IMR-90 (cell line): ENCODE measurements around the gene PTPRG. TPM values are rescaled to one million over a fixed set of nuclear protein-coding genes. Genes with fewer than 3 reads are reported as not detected.

Experiments
- ATAC-seq: fragments of 200-7000 bp; cut with Tn5 transposase; 2 replicates; pipeline ENCODE4 v1.9.1; 2020; ENCODE audit warnings: low read depth, mild to moderate bottlenecking, moderate library complexity
- BruUV-seq: library from RNA; stranded (reverse); fragments of 400-500 nt; replicated peaks from 2 replicates; lab custom pipeline; 2021; lab: Mats Ljungman, UMichigan
- CTCF ChIA-PET: fragments of 300-600 bp; formaldehyde crosslinking; extraction: SDS; loops from one replicate; lab custom pipeline; 2021; ENCODE audit warnings: antibody characterized with exemption; lab: Yijun Ruan, JAX
- POLR2A ChIA-PET: fragments of 300-600 bp; sonication (Branson Sonifier 250); formaldehyde crosslinking; loops from one replicate; lab custom pipeline; 2022; ENCODE audit warnings: antibody characterized with exemption; ENCODE audit not compliant: unreplicated experiment; lab: Charles Lee
- DNase-seq: peaks from one replicate; pipeline ENCODE4 v3.0.0; 2013
- H2AFZ ChIP-seq: replicated peaks from 2 replicates; pipeline ENCODE3; 2013; ENCODE audit warnings: low read length, mild to moderate bottlenecking; ENCODE audit not compliant: poor library complexity
- H2AK5ac ChIP-seq: 2 replicates; pipeline ENCODE4 v1.6.1; 2013; ENCODE audit warnings: low read depth, low read length, inconsistent platforms
- H2AK9ac ChIP-seq: replicated peaks from 2 replicates; pipeline ENCODE3; 2013; ENCODE audit warnings: mild to moderate bottlenecking, low read depth, low read length, moderate library complexity; ENCODE audit not compliant: poor library complexity
- H2BK120ac ChIP-seq: 2 replicates; pipeline ENCODE4 v1.6.1; 2013; ENCODE audit warnings: low read depth, low read length, inconsistent platforms
- H2BK15ac ChIP-seq: 3 replicates; pipeline ENCODE4 v1.6.1; 2013; ENCODE audit warnings: low read depth, low read length, inconsistent platforms
- H2BK20ac ChIP-seq: 2 replicates; pipeline ENCODE4 v1.6.1; 2013; ENCODE audit warnings: low read depth, mild to moderate bottlenecking, inconsistent platforms, low read length, moderate library complexity
- H2BK5ac ChIP-seq: 2 replicates; pipeline ENCODE4 v1.6.1; 2013; ENCODE audit warnings: mild to moderate bottlenecking, low read depth, low read length, inconsistent platforms; ENCODE audit not compliant: poor library complexity, severe bottlenecking
- H3K14ac ChIP-seq: replicated peaks from 2 replicates; pipeline ENCODE4 v1.6.1; 2013; ENCODE audit warnings: low read depth, low read length, inconsistent platforms
- H3K18ac ChIP-seq: 2 replicates; pipeline ENCODE4 v1.6.1; 2013; ENCODE audit warnings: low read depth, low read length, control low read depth
- H3K23ac ChIP-seq: 2 replicates; pipeline ENCODE4 v1.6.1; 2013; ENCODE audit warnings: low read depth, low read length, inconsistent platforms
- H3K27ac ChIP-seq: 2 replicates; pipeline ENCODE4 v1.5.1; 2013; ENCODE audit warnings: mild to moderate bottlenecking, control low read depth, low read length; ENCODE audit not compliant: insufficient read depth
- H3K27me3 ChIP-seq: 2 replicates; pipeline ENCODE4 v1.6.1; 2013; ENCODE audit warnings: low read length; ENCODE audit not compliant: control insufficient read depth, insufficient read depth
- H3K36me3 ChIP-seq: 2 replicates; pipeline ENCODE4 v1.6.1; 2013; ENCODE audit warnings: low read length, mixed read lengths; ENCODE audit not compliant: control insufficient read depth, insufficient read depth
- H3K4ac ChIP-seq: 2 replicates; pipeline ENCODE4 v1.6.1; 2013; ENCODE audit warnings: low read depth, low read length, inconsistent platforms
- H3K4me1 ChIP-seq: 2 replicates; pipeline ENCODE4 v1.6.1; 2013; ENCODE audit warnings: low read length, mixed read lengths; ENCODE audit not compliant: control insufficient read depth, insufficient read depth
- H3K4me2 ChIP-seq: 2 replicates; pipeline ENCODE4 v1.6.1; 2013; ENCODE audit warnings: low read depth, mild to moderate bottlenecking, control low read depth, low read length, moderate library complexity
- H3K4me3 ChIP-seq: 2 replicates; pipeline ENCODE4 v1.5.1; 2013; ENCODE audit warnings: low read depth, mild to moderate bottlenecking, control low read depth, low read length, moderate library complexity; ENCODE audit not compliant: insufficient read depth
- H3K56ac ChIP-seq: 2 replicates; pipeline ENCODE4 v1.6.1; 2013; ENCODE audit warnings: low read length, inconsistent platforms; ENCODE audit not compliant: insufficient read depth; ENCODE audit errors: extremely low read depth
- H3K79me1 ChIP-seq, 2 experiments: 2 replicates each; pipeline ENCODE4 v1.6.1; 2013; ENCODE audit warnings: low read length in 2 of 2, inconsistent platforms in 1 of 2, low read depth in 1 of 2
- H3K9ac ChIP-seq: 2 replicates; pipeline ENCODE4 v1.6.1; 2013; ENCODE audit warnings: low read depth, low read length, control low read depth
- H3K9me1 ChIP-seq: 2 replicates; pipeline ENCODE4 v1.6.1; 2013; ENCODE audit warnings: low read length, inconsistent platforms; ENCODE audit not compliant: insufficient read depth
- H3K9me3 ChIP-seq: 2 replicates; pipeline ENCODE4 v1.6.1; 2013; ENCODE audit warnings: low read length; ENCODE audit not compliant: control insufficient read depth, insufficient read depth
- H4K20me1 ChIP-seq: 2 replicates; pipeline ENCODE4 v1.6.1; 2013; ENCODE audit warnings: low read length, inconsistent platforms; ENCODE audit not compliant: insufficient read depth
- H4K5ac ChIP-seq: 2 replicates; pipeline ENCODE4 v1.6.1; 2013; ENCODE audit warnings: mild to moderate bottlenecking, low read depth, low read length, control low read depth
- H4K8ac ChIP-seq, 2 experiments: 2 replicates each; pipeline ENCODE4 v1.6.1; 2013; ENCODE audit warnings: low read depth in 2 of 2, low read length in 2 of 2, control low read depth in 1 of 2, inconsistent platforms in 1 of 2
- H4K91ac ChIP-seq: 2 replicates; pipeline ENCODE4 v1.6.1; 2013; ENCODE audit warnings: low read depth, low read length, inconsistent platforms; ENCODE audit not compliant: insufficient read depth
- RCOR1 ChIP-seq: IDR thresholded peaks from 2 replicates; pipeline ENCODE4 v1.6.1; 2012; ENCODE audit warnings: mild to moderate bottlenecking, low read length, improper control_type of control experiment; ENCODE audit not compliant: insufficient replicate concordance
- SMC3 ChIP-seq: fragments of 150-350 bp; IDR thresholded peaks from 2 replicates; pipeline ENCODE4 v1.6.1; 2016; ENCODE audit warnings: low read depth, mild to moderate bottlenecking, antibody characterized with exemption, low read length, moderate library complexity
- WGBS, 2 experiments: methylation state at CpG; one replicate each; pipeline versions ENCODE4 v1.1.5 to v1.1.7; 2013; ENCODE audit warnings: missing lambda C conversion rate in 2 of 2; ENCODE audit not compliant: insufficient read length in 1 of 2; ENCODE audit errors: extremely low coverage in 2 of 2; 5-methylcytosine and 5-hydroxymethylcytosine counted together
- dilution Hi-C: fragments of 300-500 bp; cut with HindIII; formaldehyde crosslinking; loops from one replicate; pipeline ENCODE4 v1.14.3; 2018; ENCODE audit warnings: low sequenced_read_pairs; ENCODE audit not compliant: unreplicated experiment
- in situ Hi-C: fragments of 300-500 bp; cut with MboI; formaldehyde crosslinking; loops from 3 replicates; pipeline ENCODE4 v1.14.3; 2019; ENCODE audit warnings: low sequenced_read_pairs, inconsistent platforms, mixed read lengths
- intact Hi-C: fragments of 100-400 bp; cut with micrococcal nuclease; formaldehyde crosslinking; loops from 2 replicates; pipeline ENCODE4 v1.10.0; 2022
- polyA plus RNA-seq, 3 experiments: library from polyadenylated mRNA; depleted of rRNA; stranded (reverse); fragments of >200 nt; gene quantifications; 2 replicates each; pipeline ENCODE4 v1.2.3, GENCODE V29; 2012; ENCODE audit warnings: low replicate concordance in 1 of 3
- total RNA-seq: library from RNA; depleted of rRNA; stranded (reverse); fragments of >200 nt; gene quantifications from 2 replicates; pipeline ENCODE4 v1.2.3, GENCODE V29; 2012

Gene PTPRG
- total and polyA plus RNA-seq, 2 of the 4 experiments (the other 2 are of a cell fraction), result 7.7 to 31.0 TPM

GRCh38 chr3:62199126-62199525, 637.8 kb downstream of the PTPRG start:
- ChIA-PET POLR2A (no interaction called here), CTCF (interaction anchor here (1.1 kb wide), 1 partner anchor 11 kb away, joined by 4 read pairs; no protein-coding TSS in a partner anchor)
- no peak overlapping the region for H2AK9ac ChIP-seq
- BruUV-seq, result no TSS peak
- peaks cover 12% of the 10 kb centered on the region for H3K36me3 ChIP-seq
- H3K4me2 ChIP-seq, result no peak overlapping the region
- no peaks in the 10 kb centered on the region for H3K4me1 ChIP-seq
- no peak overlapping the region for H3K9ac ChIP-seq
- H2AK5ac ChIP-seq, result no peak overlapping the region
- H3K9me1 ChIP-seq, result no peaks in the 10 kb centered on the region
- dilution Hi-C loops (no loop called here), in situ Hi-C loops (no loop called here), intact Hi-C loops (no loop called here)
- H3K79me1 ChIP-seq, result no peaks in the 10 kb centered on the region
- H2AFZ ChIP-seq, result no peak overlapping the region
- no peak for TF ChIP-seq RCOR1
- TF ChIP-seq SMC3, result no peak
- no peak overlapping the region for H3K27ac ChIP-seq
- no peaks in the 10 kb centered on the region for H3K9me3 ChIP-seq
- no peak overlapping the region for H4K8ac ChIP-seq
- H3K56ac ChIP-seq, result no peak overlapping the region
- no peak overlapping the region for H2BK20ac ChIP-seq
- no peaks in the 10 kb centered on the region for H4K20me1 ChIP-seq
- H2BK120ac ChIP-seq, result no peak overlapping the region
- H3K4me3 ChIP-seq, result no peak overlapping the region
- H2BK5ac ChIP-seq, result no peak overlapping the region
- ATAC-seq (no peak), DNase-seq (no peak)
- no CpG with 5 or more reads among the region's 3 CpGs for WGBS, 2 experiments
- H3K14ac ChIP-seq, result no peak overlapping the region
- H4K5ac ChIP-seq, result no peak overlapping the region
- no peak overlapping the region for H3K4ac ChIP-seq
- no peak overlapping the region for H3K23ac ChIP-seq
- no peaks in the 10 kb centered on the region for H3K27me3 ChIP-seq
- no peak overlapping the region for H3K18ac ChIP-seq
- H4K91ac ChIP-seq, result no peak overlapping the region
- no peak overlapping the region for H2BK15ac ChIP-seq
